Upper lobe of left lung (tissue), 6 donors: Measurements from ENCODE around the gene MYOM1. TPM values are rescaled to one million over a fixed set of nuclear protein-coding genes. Genes with fewer than 3 reads are reported as not detected.

Source experiments
- ATAC-seq, 2 donors: fragments of 200-7000 bp; cut with Tn5 transposase; one replicate each; pipeline ENCODE4 v1.9.1; 2022; ENCODE audit warnings: mild to moderate bottlenecking in 2 of 2, moderate library complexity in 2 of 2; ENCODE audit not compliant: low FRiP score in 2 of 2
- DNase-seq, 2 donors: peaks; one replicate each; pipeline ENCODE4 v3.0.0-alpha.2; 2019 to 2020
- H3K27ac ChIP-seq, 4 donors: fragments of 200-600 bp; sonication (generic); one replicate each; pipeline ENCODE4 v1.5.1; 2016 to 2019
- H3K27me3 ChIP-seq, 4 donors: fragments of 200-600 bp; sonication (generic); one replicate each; pipeline ENCODE4 v1.5.1; 2017 to 2019
- H3K36me3 ChIP-seq, 4 donors: fragments of 200-600 bp; sonication (generic); one replicate each; pipeline ENCODE4 v1.5.1; 2016 to 2019
- H3K4me1 ChIP-seq, 4 donors: fragments of 200-600 bp; sonication (generic); one replicate each; pipeline ENCODE4 v1.5.1; 2018 to 2019
- H3K4me3 ChIP-seq, 4 donors: fragments of 200-600 bp; sonication (generic); one replicate each; pipeline ENCODE4 v1.5.1; 2017 to 2019; ENCODE audit warnings: mild to moderate bottlenecking in 2 of 4, moderate library complexity in 1 of 4
- H3K9me3 ChIP-seq, 4 donors: fragments of 200-600 bp; sonication (generic); one replicate each; pipeline ENCODE4 v1.5.1; 2018 to 2019
- EP300 ChIP-seq, 4 donors: sonication (generic); formaldehyde crosslinking; IDR thresholded peaks; one replicate each; pipeline ENCODE4 v1.5.1; 2017; ENCODE audit warnings: antibody characterized with exemption in 4 of 4, control low read depth in 2 of 4
- POLR2A ChIP-seq, 4 donors: fragments of 450-650 bp; IDR thresholded peaks; one replicate each; pipeline ENCODE4 v1.5.1; 2016 to 2017; ENCODE audit warnings: antibody characterized with exemption in 4 of 4, mild to moderate bottlenecking in 2 of 4
- POLR2AphosphoS5 ChIP-seq, 2 donors: sonication (generic); formaldehyde crosslinking; IDR thresholded peaks; one replicate each; pipeline ENCODE4 v1.5.1; 2017; ENCODE audit warnings: antibody characterized with exemption in 2 of 2
- WGBS, 2 donors: methylation state at CpG; one replicate each; pipeline ENCODE4 v1.1.5; 2017 to 2018; 5-methylcytosine and 5-hydroxymethylcytosine counted together
- total RNA-seq, 6 donors: library from RNA; depleted of rRNA in 4 of 6; stranded (reverse); fragments of >200 nt in 4 of 6; gene quantifications; one replicate each; pipeline versions ENCODE4 v1.1.0 to v1.2.1, GENCODE V29; 2016 to 2021
- TF ChIP-seq, protein P1 (sequence below), 6 experiments: fragments of 450-650 bp in 4 of 6; fragments of 200-600 bp in 2 of 6; sonication (generic) in 2 of 6; IDR thresholded peaks; one replicate each; pipeline ENCODE4 v1.5.1; 2016 to 2019; ENCODE audit warnings: antibody characterized with exemption in 6 of 6
- donor health status: DM: no; HTN: no; CAD: no; lungs with moderate emphysema.
- donor health status: DM: no; HTN: yes; CAD: no; lungs with severe emphysema.

MYOM1 gene
- total RNA-seq, 6 donors from 2014 or later = 0.76 to 11.2 (median 2.2) TPM

DNA sequence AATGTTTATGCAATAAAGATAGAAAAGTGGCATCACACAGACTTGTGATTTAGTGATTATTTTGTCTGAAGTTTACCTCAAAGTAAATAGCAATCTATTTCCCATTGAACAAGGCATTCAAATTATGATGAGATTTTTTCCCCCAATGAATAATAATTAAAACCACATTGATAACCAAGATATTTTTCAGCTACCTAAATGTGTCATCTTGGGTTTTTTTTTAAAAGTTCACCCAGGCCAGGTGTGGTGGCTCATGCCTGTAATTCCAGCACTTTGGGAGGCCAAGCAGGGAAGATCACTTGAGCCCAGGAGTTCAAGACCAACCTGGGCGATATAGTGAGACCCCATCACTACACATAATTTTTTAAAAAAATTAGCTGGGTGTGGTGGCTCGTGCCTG is 27.0 kb downstream of the MYOM1 start:
- no peak overlapping the region for H3K27ac ChIP-seq
- H3K4me3 ChIP-seq = no peak overlapping the region
- no peaks in the 10 kb centered on the region for H3K4me1 ChIP-seq
- 94 to 98% methylated on average over 2 of the region's 2 CpGs for WGBS, 2 donors
- no peaks in the 10 kb centered on the region for H3K36me3 ChIP-seq
- H3K27me3 ChIP-seq = no peaks in the 10 kb centered on the region
- ATAC-seq = no peak
- DNase-seq = no peak
- H3K9me3 ChIP-seq = no peaks in the 10 kb centered on the region
- no peak for TF ChIP-seq EP300 (IDR thresholded peaks at IDR 0.05)
- no peak for TF ChIP-seq POLR2AphosphoS5 (IDR thresholded peaks at IDR 0.05)
- TF ChIP-seq, protein P1, sequence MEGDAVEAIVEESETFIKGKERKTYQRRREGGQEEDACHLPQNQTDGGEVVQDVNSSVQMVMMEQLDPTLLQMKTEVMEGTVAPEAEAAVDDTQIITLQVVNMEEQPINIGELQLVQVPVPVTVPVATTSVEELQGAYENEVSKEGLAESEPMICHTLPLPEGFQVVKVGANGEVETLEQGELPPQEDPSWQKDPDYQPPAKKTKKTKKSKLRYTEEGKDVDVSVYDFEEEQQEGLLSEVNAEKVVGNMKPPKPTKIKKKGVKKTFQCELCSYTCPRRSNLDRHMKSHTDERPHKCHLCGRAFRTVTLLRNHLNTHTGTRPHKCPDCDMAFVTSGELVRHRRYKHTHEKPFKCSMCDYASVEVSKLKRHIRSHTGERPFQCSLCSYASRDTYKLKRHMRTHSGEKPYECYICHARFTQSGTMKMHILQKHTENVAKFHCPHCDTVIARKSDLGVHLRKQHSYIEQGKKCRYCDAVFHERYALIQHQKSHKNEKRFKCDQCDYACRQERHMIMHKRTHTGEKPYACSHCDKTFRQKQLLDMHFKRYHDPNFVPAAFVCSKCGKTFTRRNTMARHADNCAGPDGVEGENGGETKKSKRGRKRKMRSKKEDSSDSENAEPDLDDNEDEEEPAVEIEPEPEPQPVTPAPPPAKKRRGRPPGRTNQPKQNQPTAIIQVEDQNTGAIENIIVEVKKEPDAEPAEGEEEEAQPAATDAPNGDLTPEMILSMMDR (IDR thresholded peaks at IDR 0.05) = no peak
- no peak for TF ChIP-seq POLR2A (IDR thresholded peaks at IDR 0.05)

DNA sequence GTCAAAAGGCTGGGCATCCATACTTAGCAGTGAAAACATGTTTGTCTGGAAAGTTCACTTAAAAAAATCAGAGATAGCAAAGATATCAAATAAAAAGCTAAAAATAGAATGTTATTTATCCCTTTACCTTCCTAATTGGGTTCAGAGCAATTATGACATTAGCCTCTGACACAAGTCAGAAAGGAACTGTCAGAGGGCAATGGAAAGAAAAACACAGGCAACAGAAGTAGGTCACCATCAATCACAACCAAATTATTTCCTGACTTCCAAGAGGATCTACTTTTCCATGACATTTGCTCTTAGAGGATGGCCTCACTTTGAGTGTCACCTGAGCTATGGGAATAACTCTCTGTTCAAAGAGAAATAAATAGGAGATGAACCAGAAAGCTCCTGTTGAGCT is 27.5 kb downstream of the MYOM1 start:
- Histone ChIP-seq H3K4me1 (no peaks in the 10 kb centered on the region), H3K9me3 (no peaks in the 10 kb centered on the region), H3K36me3 (no peaks in the 10 kb centered on the region), H3K4me3 (no peak overlapping the region), H3K27me3 (no peaks in the 10 kb centered on the region), H3K27ac (no peak overlapping the region)
- TF ChIP-seq POLR2AphosphoS5 (IDR thresholded peaks at IDR 0.05) = no peak
- TF ChIP-seq EP300 (IDR thresholded peaks at IDR 0.05) = no peak
- TF ChIP-seq POLR2A (IDR thresholded peaks at IDR 0.05) = no peak
- TF ChIP-seq, protein P1 (IDR thresholded peaks at IDR 0.05) = no peak
- ATAC-seq (no peak), DNase-seq (no peak)

DNA sequence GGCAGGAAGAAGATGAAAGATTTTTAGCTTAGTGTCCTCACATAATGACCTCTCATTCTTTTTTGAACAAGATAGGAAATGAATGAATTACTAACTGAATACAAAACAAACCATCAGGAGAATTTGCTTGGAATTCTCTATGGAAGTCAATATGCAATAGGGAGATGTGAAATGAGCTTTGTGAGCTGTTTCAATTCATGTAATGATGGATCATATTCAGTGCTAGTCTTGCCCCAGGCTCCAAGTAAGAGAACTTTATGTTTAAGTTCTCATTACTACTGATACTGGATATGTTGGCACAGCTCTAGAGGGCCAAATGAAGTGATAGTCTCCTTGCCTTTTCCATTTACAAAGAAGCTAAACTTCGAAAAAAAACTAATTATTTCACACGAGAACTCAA is 29.2 kb downstream of the MYOM1 start:
- ATAC-seq = no peak
- TF ChIP-seq POLR2AphosphoS5 (IDR thresholded peaks at IDR 0.05) = no peak
- TF ChIP-seq POLR2A (IDR thresholded peaks at IDR 0.05) = no peak
- TF ChIP-seq, protein P1 (IDR thresholded peaks at IDR 0.05) = no peak
- no peak for TF ChIP-seq EP300 (IDR thresholded peaks at IDR 0.05)
- no peaks in the 10 kb centered on the region for H3K4me1 ChIP-seq
- no peaks in the 10 kb centered on the region for H3K27me3 ChIP-seq
- H3K36me3 ChIP-seq = no peaks in the 10 kb centered on the region
- H3K9me3 ChIP-seq = no peaks in the 10 kb centered on the region
- H3K4me3 ChIP-seq = no peak overlapping the region
- WGBS, 2 donors = 86 to 94% methylated on average over 2 of the region's 2 CpGs
- no peak for DNase-seq
- H3K27ac ChIP-seq = no peak overlapping the region

DNA sequence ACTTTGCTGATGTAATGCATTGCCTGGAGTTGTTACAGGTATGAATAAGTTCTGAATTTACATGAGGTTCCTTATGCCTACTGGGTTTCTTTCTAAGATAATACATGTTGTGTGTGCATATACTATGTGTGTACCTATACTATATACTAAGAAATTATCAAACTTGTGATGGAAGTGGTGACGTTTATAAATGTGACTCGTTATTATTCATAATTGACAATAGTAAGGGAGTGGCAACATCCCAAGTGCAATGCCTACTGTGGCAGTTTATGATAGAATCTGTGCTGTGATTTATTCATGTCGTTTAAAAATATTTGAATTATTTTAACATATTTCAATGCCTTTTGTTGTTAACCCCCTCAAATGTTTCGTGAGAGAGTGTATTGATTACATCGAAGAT is 29.9 kb downstream of the MYOM1 start:
- WGBS, 2 donors = 87 to 88% methylated on average over 5 of the region's 5 CpGs
- ATAC-seq (no peak), DNase-seq (no peak)
- no peak for TF ChIP-seq POLR2A (IDR thresholded peaks at IDR 0.05)
- TF ChIP-seq EP300 (IDR thresholded peaks at IDR 0.05) = no peak
- TF ChIP-seq, protein P1 (IDR thresholded peaks at IDR 0.05) = no peak
- no peak for TF ChIP-seq POLR2AphosphoS5 (IDR thresholded peaks at IDR 0.05)
- Histone ChIP-seq H3K27me3 (no peaks in the 10 kb centered on the region), H3K4me1 (no peaks in the 10 kb centered on the region), H3K27ac (no peak overlapping the region), H3K36me3 (no peaks in the 10 kb centered on the region), H3K9me3 (no peaks in the 10 kb centered on the region), H3K4me3 (no peak overlapping the region)
